Measurements from ENCODE around the gene NCK2. TPM values are rescaled to one million over a fixed set of nuclear protein-coding genes. Genes with fewer than 3 reads are reported as not detected.

Gene NCK2
- total and polyA plus RNA-seq, 2 of the 4 experiments (the other 2 are of a cell fraction) = 15.8 to 22.2 TPM

DNA sequence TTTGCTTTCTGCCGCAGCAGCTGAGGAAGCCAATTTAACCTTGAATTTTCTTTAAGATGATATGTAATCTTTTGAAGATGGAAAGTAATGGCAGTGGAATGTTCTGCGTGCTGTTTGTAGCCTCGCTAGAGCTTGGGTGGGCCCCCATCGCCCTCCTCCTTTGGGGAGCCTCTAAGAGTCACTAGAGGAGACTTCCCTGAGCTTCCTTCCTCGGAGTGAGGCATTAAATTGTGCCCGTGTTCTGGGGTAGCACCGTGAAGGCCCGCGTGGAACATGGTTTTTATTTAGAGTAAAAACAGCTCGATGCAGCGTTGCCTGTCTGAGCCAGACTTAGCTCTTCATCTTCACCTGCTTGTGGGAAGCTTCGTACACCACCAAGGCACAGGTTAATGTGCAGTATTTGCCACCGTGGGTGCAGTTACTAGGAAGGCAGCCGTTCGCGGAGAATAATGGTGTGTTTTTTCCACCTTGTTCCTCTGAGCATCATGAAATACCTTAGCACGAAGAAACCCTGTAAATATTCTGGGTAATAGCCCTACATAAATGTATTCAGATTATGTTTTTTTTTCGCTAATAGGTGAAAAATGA, 38.5 kb downstream of the NCK2 start:
- BruUV-seq (replicated peaks) = no TSS peak
- H2BK5ac ChIP-seq (ENCODE audit: low read depth, low read length, poor library complexity, severe bottlenecking) = no peak overlapping the region
- no peak overlapping the region for H2BK20ac ChIP-seq (ENCODE audit: low read depth, low read length)
- peaks cover 11% of the 10 kb centered on the region; the same call in 1 of the 2 replicates for H3K9me1 ChIP-seq (ENCODE audit: insufficient read depth, low read length)
- no peak overlapping the region for H3K18ac ChIP-seq (ENCODE audit: low read depth, low read length)
- H3K4me1 ChIP-seq (ENCODE audit: control insufficient read depth, insufficient read depth, low read length) = peaks cover 12% of the 10 kb centered on the region
- ChIA-PET POLR2A (ENCODE audit: unreplicated experiment) (no interaction called here), CTCF (interaction anchor here (0.5 to 0.7 kb wide), 2 partner anchors 11 to 15 kb away, joined by 3 to 4 read pairs; no protein-coding TSS in a partner anchor)
- H4K20me1 ChIP-seq (ENCODE audit: insufficient read depth, low read length) = peaks cover 55% of the 10 kb centered on the region
- 76% methylated on average over 3 of the region's 18 CpGs; no CpG with 5 or more reads in 1 of the 2 experiments for WGBS, 2 experiments (ENCODE audit: extremely low coverage in 2 of 2, insufficient read length in 1 of 2)
- H4K5ac ChIP-seq (ENCODE audit: low read depth, low read length) = no peak overlapping the region
- H2BK120ac ChIP-seq (ENCODE audit: low read depth, low read length) = no peak overlapping the region
- in situ Hi-C loops (cut with MboI; ENCODE audit: low sequenced_read_pairs) = loop anchor here (25.0 kb wide), 1 partner anchor 446 kb away; the partner anchor contains the start of genes C2orf49 and TGFBRAP1
- no peak overlapping the region for H3K14ac ChIP-seq (replicated peaks; ENCODE audit: low read depth, low read length)
- H4K91ac ChIP-seq (ENCODE audit: insufficient read depth, low read depth, low read length) = no peak overlapping the region
- no peak overlapping the region for H3K4me3 ChIP-seq (ENCODE audit: insufficient read depth, low read depth, low read length)
- H2AK9ac ChIP-seq (replicated peaks; ENCODE audit: low read depth, low read length, poor library complexity) = no peak overlapping the region
- dilution Hi-C loops (cut with HindIII; ENCODE audit: low sequenced_read_pairs, unreplicated experiment) = no loop called here
- H3K4ac ChIP-seq (ENCODE audit: low read depth, low read length) = no peak overlapping the region
- DNase-seq = no peak
- H3K79me1 ChIP-seq (ENCODE audit: low read depth in 1 of 2, low read length in 2 of 2) = peaks cover 65 to 76% of the 10 kb centered on the region in 2 experiments
- H3K27ac ChIP-seq (ENCODE audit: insufficient read depth, low read length) = no peak overlapping the region
- H3K23ac ChIP-seq (ENCODE audit: low read depth, low read length) = no peak overlapping the region
- H3K4me2 ChIP-seq (ENCODE audit: low read depth, low read length) = no peak overlapping the region
- peaks cover 1% of the 10 kb centered on the region for H3K36me3 ChIP-seq (ENCODE audit: control insufficient read depth, insufficient read depth, low read length)
- no peak for TF ChIP-seq CHD1 (IDR thresholded peaks at IDR 0.05; ENCODE audit: low read depth, low read length)
- TF ChIP-seq, protein P1, sequence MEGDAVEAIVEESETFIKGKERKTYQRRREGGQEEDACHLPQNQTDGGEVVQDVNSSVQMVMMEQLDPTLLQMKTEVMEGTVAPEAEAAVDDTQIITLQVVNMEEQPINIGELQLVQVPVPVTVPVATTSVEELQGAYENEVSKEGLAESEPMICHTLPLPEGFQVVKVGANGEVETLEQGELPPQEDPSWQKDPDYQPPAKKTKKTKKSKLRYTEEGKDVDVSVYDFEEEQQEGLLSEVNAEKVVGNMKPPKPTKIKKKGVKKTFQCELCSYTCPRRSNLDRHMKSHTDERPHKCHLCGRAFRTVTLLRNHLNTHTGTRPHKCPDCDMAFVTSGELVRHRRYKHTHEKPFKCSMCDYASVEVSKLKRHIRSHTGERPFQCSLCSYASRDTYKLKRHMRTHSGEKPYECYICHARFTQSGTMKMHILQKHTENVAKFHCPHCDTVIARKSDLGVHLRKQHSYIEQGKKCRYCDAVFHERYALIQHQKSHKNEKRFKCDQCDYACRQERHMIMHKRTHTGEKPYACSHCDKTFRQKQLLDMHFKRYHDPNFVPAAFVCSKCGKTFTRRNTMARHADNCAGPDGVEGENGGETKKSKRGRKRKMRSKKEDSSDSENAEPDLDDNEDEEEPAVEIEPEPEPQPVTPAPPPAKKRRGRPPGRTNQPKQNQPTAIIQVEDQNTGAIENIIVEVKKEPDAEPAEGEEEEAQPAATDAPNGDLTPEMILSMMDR (conservative IDR thresholded peaks at IDR 0.05; ENCODE audit: low read depth, low read length) = no peak
- no peak for TF ChIP-seq RFX5 (IDR thresholded peaks at IDR 0.05; ENCODE audit: low read depth, low read length)
- TF ChIP-seq MAZ (IDR thresholded peaks at IDR 0.05; ENCODE audit: borderline replicate concordance, low read depth, low read length) = no peak
- TF ChIP-seq, protein P2, sequence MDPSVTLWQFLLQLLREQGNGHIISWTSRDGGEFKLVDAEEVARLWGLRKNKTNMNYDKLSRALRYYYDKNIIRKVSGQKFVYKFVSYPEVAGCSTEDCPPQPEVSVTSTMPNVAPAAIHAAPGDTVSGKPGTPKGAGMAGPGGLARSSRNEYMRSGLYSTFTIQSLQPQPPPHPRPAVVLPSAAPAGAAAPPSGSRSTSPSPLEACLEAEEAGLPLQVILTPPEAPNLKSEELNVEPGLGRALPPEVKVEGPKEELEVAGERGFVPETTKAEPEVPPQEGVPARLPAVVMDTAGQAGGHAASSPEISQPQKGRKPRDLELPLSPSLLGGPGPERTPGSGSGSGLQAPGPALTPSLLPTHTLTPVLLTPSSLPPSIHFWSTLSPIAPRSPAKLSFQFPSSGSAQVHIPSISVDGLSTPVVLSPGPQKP (IDR thresholded peaks at IDR 0.05; ENCODE audit: borderline replicate concordance, low read depth, low read length) = no peak
- TF ChIP-seq RCOR1 (IDR thresholded peaks at IDR 0.05; ENCODE audit: insufficient replicate concordance, low read length) = no peak
- TF ChIP-seq, protein P3, sequence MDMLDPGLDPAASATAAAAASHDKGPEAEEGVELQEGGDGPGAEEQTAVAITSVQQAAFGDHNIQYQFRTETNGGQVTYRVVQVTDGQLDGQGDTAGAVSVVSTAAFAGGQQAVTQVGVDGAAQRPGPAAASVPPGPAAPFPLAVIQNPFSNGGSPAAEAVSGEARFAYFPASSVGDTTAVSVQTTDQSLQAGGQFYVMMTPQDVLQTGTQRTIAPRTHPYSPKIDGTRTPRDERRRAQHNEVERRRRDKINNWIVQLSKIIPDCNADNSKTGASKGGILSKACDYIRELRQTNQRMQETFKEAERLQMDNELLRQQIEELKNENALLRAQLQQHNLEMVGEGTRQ (IDR thresholded peaks at IDR 0.05; ENCODE audit: low read depth, low read length) = no peak
- TF ChIP-seq MAFK (IDR thresholded peaks at IDR 0.05; ENCODE audit: low read depth, low read length) = no peak
- no peak for TF ChIP-seq POLR2A (IDR thresholded peaks at IDR 0.05; ENCODE audit: low read depth, low read length)
- no peak for TF ChIP-seq SMC3 (IDR thresholded peaks at IDR 0.05; ENCODE audit: low read depth, low read length)
- no peak for TF ChIP-seq CEBPB (IDR thresholded peaks at IDR 0.05; ENCODE audit: low read depth, low read length)
- no peak for TF ChIP-seq MXI1 (IDR thresholded peaks at IDR 0.05; ENCODE audit: borderline replicate concordance, low read depth, low read length)
- TF ChIP-seq BHLHE40 (IDR thresholded peaks at IDR 0.05; ENCODE audit: low read depth, low read length) = no peak
- no peak for TF ChIP-seq NFE2L2 (IDR thresholded peaks at IDR 0.05; ENCODE audit: low read depth, low read length)
- no peak for TF ChIP-seq FOS (IDR thresholded peaks at IDR 0.05; ENCODE audit: low read depth, low read length)
- TF ChIP-seq RAD21 (IDR thresholded peaks at IDR 0.05; ENCODE audit: low read length) = no peak
- H4K8ac ChIP-seq (ENCODE audit: low read depth in 2 of 2, low read length in 2 of 2) = no peak overlapping the region
- no peak for ATAC-seq (ENCODE audit: low read depth)
- H3K27me3 ChIP-seq (ENCODE audit: control insufficient read depth, insufficient read depth, low read length) = no peaks in the 10 kb centered on the region
- no peak overlapping the region for H3K56ac ChIP-seq (ENCODE audit: extremely low read depth, insufficient read depth, low read length)
- H2AK5ac ChIP-seq (ENCODE audit: low read depth, low read length) = no peak overlapping the region
- no peak overlapping the region for H2AFZ ChIP-seq (replicated peaks; ENCODE audit: low read length, poor library complexity)
- intact Hi-C loops (cut with micrococcal nuclease) = no loop called here
- H3K9me3 ChIP-seq (ENCODE audit: control insufficient read depth, insufficient read depth, low read length) = no peaks in the 10 kb centered on the region
- no peak overlapping the region for H3K9ac ChIP-seq (ENCODE audit: low read depth, low read length)
- no peak overlapping the region for H2BK15ac ChIP-seq (ENCODE audit: low read depth, low read length)

Measured in IMR-90 (cell line).